ENCODE measurements around the gene ANGPTL8.

GRCh38 chr19:11261971-11262839 is 22.8 kb downstream of the ANGPTL8 start, which contains the start of gene DOCK6:
- TF ChIP-seq CTCF (IDR thresholded peaks at IDR 0.05), result peak in 5 of 6 experiments; percentile 40 to 55 (median 50)
- TF ChIP-seq POLR2A (IDR thresholded peaks at IDR 0.05), result peak in 1 of 4 donors; percentile 8
- no peak for TF ChIP-seq EP300 (IDR thresholded peaks at IDR 0.05)
